SHP77 treated with DMSO at 0.1 percent for 48 hours (cell line): Measurements from ENCODE around the gene RNF220.

Source experiments
- DNase-seq: peaks from one replicate; lab custom pipeline; 2025; lab: John Stamatoyannopoulos, UW

RNF220 gene

GRCh38 chr1:44436401-44437106, 31.5 kb downstream of the RNF220 start:
- DNase-seq, result no peak

GRCh38 chr1:44437107-44437716, 32.2 kb downstream of the RNF220 start:
- no peak for DNase-seq

DNA sequence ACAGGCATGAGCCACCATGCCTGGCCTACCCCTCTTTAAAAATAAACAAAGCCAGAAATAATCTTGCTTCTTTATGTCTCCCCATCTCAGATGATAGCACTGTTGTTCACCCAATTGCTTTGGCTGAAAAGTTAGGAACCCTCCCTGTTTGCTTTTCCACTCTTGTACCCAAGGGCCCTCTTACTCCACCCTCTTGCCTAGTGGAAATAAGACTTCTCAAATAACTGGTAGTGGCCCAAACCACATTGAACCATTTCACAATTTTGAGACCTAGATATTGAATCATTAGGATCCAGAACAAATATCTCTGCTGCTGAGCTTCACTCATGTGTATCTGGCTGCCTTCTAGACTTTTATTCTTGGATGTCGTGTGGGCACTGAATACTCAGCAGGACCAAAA, 37.7 kb downstream of the RNF220 start:
- no peak for DNase-seq

- DNase-seq, result no peak
These were observed 42.2 kb downstream of the RNF220 start for GRCh38 chr1:44447051-44447810.

DNA sequence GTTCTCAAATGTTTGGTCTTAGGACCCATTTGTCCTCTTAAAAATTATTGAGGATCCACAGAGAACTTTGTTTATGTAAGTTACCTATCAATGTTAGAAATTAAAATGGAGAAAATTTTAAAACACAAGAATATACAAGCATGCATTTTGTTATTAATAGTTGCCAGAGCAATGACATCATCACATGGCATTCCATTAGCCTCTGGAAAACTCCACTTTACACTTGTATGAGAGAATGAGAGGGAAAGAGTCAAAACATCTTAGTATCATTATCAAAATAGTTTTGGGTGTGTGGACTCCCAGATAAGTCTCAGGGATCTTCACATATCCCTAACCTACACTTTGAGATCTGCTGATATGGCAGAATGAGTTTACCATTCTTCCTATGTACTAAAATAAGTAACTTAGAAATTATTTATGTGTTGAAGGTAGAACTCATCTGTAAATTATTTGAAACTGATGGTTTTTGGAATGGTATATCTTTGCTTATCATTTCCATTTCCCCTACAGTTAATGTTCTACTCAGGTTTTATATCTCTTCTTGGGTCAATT, 48.8 kb downstream of the RNF220 start:
- no peak for DNase-seq

GRCh38 chr1:44454704-44455103, 49.6 kb downstream of the RNF220 start:
- DNase-seq, result no peak

GRCh38 chr1:44460107-44460882, 55.2 kb downstream of the RNF220 start:
- DNase-seq, result no peak

DNA sequence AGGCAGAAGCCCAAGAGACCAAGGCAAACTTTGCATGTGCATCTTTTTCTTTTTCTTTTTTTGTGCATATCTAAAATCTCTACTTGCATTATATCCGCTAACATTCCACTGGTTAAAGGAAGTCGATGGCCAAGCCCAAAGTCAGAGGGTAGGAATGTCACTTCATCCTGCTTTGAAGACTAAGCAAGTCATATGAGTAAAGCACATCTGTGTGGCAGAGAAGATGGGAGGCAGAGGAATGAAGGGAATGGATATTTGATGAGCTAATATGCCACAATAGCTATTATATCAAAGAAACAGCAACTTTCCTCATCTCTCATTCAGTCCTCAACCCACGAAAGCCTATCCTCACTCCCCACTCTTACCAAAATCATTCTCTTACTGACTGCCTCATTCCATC, 59.3 kb downstream of the RNF220 start:
- no peak for DNase-seq

DNA sequence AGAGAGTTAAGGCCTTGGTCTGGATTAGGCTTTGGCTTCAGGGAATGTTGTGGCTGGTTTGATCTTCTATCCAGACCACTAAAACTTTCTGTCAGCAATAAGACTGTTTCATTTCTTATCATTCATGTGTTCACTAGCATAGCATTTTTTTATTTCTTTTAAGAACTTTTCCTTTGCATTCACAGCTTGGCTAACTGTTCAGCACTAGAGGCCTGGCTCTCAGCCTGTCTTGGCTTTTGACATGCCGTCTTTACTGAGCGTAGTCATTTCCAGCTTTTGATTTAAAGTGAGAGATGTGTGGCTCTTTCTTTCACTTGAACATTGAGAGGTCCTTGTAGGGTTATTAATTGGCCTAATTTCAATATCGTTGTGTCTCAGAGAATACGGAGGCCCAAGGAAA, 62.5 kb downstream of the RNF220 start:
- DNase-seq, result no peak

- DNase-seq, result no peak
These were observed 66.9 kb downstream of the RNF220 start for GRCh38 chr1:44471911-44472453.

DNA sequence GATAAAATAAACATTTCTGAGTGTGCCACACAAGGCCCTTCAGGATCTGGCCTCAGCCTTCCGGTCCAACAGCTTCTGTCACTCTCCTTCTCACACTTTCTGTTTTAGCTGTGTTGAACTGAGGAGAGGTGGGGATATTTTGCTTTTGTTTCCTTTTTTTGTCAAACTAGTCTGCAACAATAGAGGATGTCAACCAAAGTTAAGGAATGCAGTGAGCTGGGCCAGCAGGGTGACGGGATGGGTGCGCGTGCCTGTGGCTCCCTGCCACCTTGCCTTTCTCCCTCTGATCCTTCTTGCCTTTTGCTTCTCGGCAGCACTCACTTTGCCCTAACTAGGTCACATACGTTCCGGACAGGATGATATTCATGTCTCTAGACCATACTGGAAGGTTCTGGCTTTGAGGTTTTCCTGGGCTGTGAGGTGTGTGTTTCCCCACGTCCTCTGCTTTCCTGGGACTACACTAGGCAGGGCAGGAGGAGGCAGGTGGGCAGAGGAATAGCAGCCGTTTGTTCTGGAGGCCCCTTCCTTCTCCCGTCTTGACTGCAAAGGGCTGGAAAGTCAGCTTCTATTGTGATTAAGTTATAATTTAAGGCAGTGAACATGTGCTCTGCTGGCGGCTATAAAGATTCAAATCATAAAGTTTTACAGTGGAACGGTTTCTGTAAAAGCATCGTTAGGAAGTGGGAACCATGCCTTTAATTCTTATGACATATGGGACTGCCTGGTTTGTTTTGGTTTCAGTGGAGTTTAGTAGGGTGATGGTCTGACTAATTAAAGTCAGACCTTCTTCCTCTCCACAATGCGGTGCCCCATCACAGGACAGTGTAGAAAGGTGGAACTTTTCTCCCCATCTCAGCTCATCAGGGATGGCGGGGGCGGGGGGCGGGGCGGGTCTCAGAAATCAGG, 67.8 kb downstream of the RNF220 start:
- no peak for DNase-seq

DNA sequence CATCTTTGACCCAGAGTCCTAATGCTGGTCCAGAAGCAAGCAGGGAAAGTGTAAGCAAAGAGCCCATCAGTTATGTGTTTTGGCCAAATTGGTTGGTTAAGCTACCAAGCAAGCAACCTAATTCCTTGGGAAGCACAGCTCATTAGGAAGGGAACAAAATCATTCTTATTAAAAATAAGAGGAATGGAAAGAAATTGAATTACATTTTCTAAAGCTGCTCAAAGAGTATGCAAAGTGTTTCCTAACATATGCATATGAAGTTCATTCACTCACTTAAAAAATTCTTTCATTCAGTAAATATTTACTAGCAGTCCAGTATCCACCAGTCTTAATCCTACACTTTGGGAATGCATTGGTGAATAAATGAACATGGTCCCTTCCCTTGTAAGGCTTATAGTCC, 71.8 kb downstream of the RNF220 start:
- DNase-seq, result no peak

DNA sequence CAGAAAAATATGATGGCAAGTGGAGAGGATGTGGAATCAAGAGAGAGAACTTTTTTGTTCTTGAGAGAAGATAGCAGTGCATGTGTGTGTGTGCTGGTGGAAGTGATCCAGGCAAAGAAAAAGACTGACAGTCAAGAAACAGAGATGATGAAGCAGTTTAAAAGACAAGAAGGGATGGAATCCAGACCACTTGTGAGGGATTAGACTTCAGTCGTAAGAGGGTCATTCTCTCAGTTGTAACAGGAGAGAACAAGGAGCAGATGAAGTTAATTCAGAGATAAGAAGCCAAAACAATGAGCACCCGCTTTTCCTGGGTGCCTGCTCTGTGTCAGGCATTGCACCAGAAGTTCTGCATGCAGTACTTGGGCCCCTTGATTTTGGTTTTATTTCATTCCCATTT, 76.6 kb downstream of the RNF220 start:
- DNase-seq, result no peak

- DNase-seq, result no peak
These were observed 78.2 kb downstream of the RNF220 start for GRCh38 chr1:44483089-44483874.

GRCh38 chr1:44484155-44484688, 79.2 kb downstream of the RNF220 start:
- DNase-seq, result no peak

DNA sequence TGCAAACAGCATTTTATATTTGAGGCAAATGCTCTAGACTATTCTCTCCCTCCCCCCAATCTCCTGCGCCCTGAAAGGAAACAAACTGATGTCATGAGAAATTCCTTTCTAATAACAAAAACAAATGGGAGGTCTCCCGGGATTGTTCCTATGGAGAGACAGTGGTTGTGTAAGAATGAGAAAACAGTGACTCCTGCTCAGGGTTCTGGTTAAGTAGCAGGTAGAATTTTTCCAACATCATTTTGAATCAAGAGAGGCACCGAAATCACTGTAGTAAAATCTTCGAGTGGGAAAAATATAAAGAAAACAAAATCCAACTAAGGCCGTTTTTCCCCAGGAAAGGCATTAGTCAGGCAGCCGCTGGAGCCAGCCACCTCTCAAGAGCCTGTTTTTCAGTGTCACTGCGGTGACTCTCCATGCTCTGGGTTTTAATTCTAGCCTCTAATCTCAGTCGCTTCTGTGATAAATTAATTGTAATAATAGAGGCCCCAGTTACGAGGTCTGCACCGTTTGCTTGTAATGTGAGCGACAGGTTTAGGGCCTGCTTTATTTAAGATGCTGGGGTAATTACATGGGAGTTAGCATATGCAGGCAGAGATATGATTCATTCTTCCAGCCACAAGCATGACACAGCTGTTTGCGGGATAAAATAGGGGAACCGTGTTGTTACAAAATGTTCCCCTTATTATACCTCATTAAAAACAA, 80.3 kb downstream of the RNF220 start:
- DNase-seq, result no peak

DNA sequence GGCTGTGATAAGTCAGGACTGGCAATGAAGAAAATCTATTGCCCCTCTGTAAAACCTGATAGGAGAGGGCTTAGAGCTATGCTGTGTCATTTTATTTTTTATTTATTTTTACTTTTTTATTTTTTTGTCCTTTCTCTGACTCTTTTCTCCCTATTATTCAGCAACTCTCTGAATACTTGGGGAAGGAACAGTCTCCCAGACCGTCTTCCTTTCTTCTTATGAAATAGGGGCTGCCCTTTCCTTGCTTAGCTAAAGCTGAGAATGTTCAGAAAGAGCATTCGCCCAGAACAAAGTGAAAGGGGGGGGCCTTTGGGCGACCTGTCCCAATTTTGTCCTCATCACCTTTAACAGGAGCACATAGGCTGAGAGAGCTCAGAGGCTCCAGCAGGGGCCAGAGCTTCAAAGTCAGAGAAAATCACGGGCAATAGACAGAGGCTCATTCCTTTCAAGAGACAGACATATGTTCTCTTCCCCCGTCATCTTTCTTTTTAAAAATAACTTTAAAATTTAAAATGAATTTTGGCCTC, 80.9 kb downstream of the RNF220 start:
- no peak for DNase-seq

DNA sequence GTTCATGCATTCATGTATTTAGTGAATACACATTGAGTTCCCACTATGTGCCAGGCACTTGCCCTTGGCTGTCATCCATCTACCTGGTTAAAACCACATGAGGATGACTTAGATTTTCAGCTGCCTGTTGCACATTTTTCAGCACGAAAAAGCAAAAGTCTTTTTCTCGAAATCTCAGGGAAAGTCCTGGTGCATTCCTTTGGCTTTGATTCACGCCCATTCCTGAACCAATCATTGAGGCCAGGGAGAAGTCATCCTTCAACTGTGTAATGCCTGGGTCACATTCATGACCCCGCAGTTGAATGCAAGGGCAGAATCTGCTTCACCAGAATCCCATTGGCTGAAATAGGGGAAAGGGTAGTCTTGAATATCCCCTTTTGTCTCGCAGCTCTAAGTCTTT, 84.4 kb downstream of the RNF220 start:
- no peak for DNase-seq
